OCI-LY1 (cell line): ENCODE measurements around the gene VRTN.

Experiments
- H2AFZ ChIP-seq: fragments of 200-600 bp; sonication (generic), shearing (Covaris generic); 2 replicates; pipeline ENCODE4 v1.6.0; 2014; ENCODE audit warnings: antibody characterized with exemption, mild to moderate bottlenecking, low read length
- H3F3A ChIP-seq: fragments of 200-600 bp; sonication (generic), shearing (Covaris generic); 2 replicates; pipeline ENCODE4 v1.6.0; 2014; ENCODE audit warnings: mild to moderate bottlenecking, antibody characterized with exemption, low read length, moderate library complexity; ENCODE audit not compliant: insufficient read depth
- H3K27ac ChIP-seq: fragments of 200-600 bp; sonication (generic); 2 replicates; pipeline ENCODE4 v1.5.1; 2014; ENCODE audit warnings: low read length, mixed run types, mild to moderate bottlenecking, low read depth; ENCODE audit not compliant: poor library complexity, severe bottlenecking
- H3K27me3 ChIP-seq: fragments of 200-600 bp; sonication (generic); 2 replicates; pipeline ENCODE4 v1.6.0; 2014; ENCODE audit warnings: antibody characterized with exemption, mild to moderate bottlenecking, low read length, moderate library complexity; ENCODE audit not compliant: insufficient read depth
- H3K36me3 ChIP-seq: fragments of 200-600 bp; sonication (generic); 2 replicates; pipeline ENCODE4 v1.6.1; 2014; ENCODE audit warnings: mild to moderate bottlenecking, antibody characterized with exemption, low read length, moderate library complexity, mixed read lengths; ENCODE audit not compliant: insufficient read depth
- H3K4me1 ChIP-seq: fragments of 200-600 bp; sonication (generic); 2 replicates; pipeline ENCODE4 v1.5.1; 2014; ENCODE audit warnings: mild to moderate bottlenecking, low read length, moderate library complexity; ENCODE audit not compliant: insufficient read depth, severe bottlenecking
- H3K4me2 ChIP-seq: fragments of 200-600 bp; sonication (generic), shearing (Covaris generic); 2 replicates; pipeline ENCODE4 v1.6.1; 2014; ENCODE audit warnings: low read length
- H3K4me3 ChIP-seq: fragments of 200-600 bp; sonication (generic); 2 replicates; pipeline ENCODE4 v1.5.1; 2014; ENCODE audit warnings: low read length, low read depth, mild to moderate bottlenecking, mixed read lengths; ENCODE audit not compliant: poor library complexity, severe bottlenecking
- H3K79me2 ChIP-seq: fragments of 200-600 bp; shearing (Covaris generic); 2 replicates; pipeline ENCODE4 v1.6.1; 2016; ENCODE audit warnings: mixed run types, low read length, mixed read lengths; ENCODE audit not compliant: insufficient read depth
- H3K9ac ChIP-seq: fragments of 200-600 bp; sonication (generic), shearing (Covaris generic); 2 replicates; pipeline ENCODE4 v1.6.1; 2014; ENCODE audit warnings: mild to moderate bottlenecking, low read length, mixed read lengths
- H3K9me2 ChIP-seq: fragments of 200-600 bp; sonication (generic), shearing (Covaris generic); 2 replicates; pipeline ENCODE4 v1.6.1; 2014; ENCODE audit warnings: low read depth, mild to moderate bottlenecking, low read length, mixed read lengths
- H3K9me3 ChIP-seq: fragments of 200-600 bp; shearing (Covaris generic); 2 replicates; pipeline ENCODE4 v1.6.1; 2014; ENCODE audit warnings: low read length, mixed read lengths
- H4K20me1 ChIP-seq: fragments of 200-600 bp; sonication (generic), shearing (Covaris generic); 2 replicates; pipeline ENCODE4 v1.6.0; 2016; ENCODE audit warnings: mild to moderate bottlenecking, low read length; ENCODE audit not compliant: insufficient read depth
- CTCF ChIP-seq: fragments of 200-600 bp; sonication (generic), shearing (Covaris generic); IDR thresholded peaks from 2 replicates; pipeline ENCODE4 v1.5.1; 2017; ENCODE audit warnings: mild to moderate bottlenecking, antibody characterized with exemption, low read length, moderate library complexity, mixed read lengths
- EZH2 ChIP-seq: fragments of 200-600 bp; sonication (generic), shearing (Covaris generic); IDR thresholded peaks from 2 replicates; pipeline ENCODE4 v1.8.0; 2017; ENCODE audit warnings: borderline replicate concordance, mixed run types, mild to moderate bottlenecking, antibody characterized with exemption, low read length, moderate library complexity, mixed read lengths

Gene VRTN

GRCh38 chr14:74409441-74409840, 61.2 kb downstream of the VRTN start:
- TF ChIP-seq CTCF (no peak), EZH2 (no peak)
- Histone ChIP-seq H3K9me3 (no peaks in the 10 kb centered on the region), H3K27ac (no peak overlapping the region), H3K4me2 (no peak overlapping the region), H3F3A (no peaks in the 10 kb centered on the region), H3K79me2 (no peaks in the 10 kb centered on the region), H3K27me3 (no peaks in the 10 kb centered on the region), H3K36me3 (no peaks in the 10 kb centered on the region), H3K4me1 (no peaks in the 10 kb centered on the region), H3K9me2 (no peaks in the 10 kb centered on the region), H2AFZ (no peak overlapping the region), H3K9ac (no peak overlapping the region), H4K20me1 (no peaks in the 10 kb centered on the region), H3K4me3 (no peak overlapping the region)
